ENCODE results near the gene SH2D1A.
"Not testable (repeated sequence)": the region's sequence is repeated elsewhere in the genome, so short reads cannot be mapped to it uniquely, and the experiment has no call there.

- TF ChIP-seq CTCF, POLR2A (IDR thresholded peaks at IDR 0.05): not testable (repeated sequence)
Measured at GRCh38 chrX:124408380-124408779, 62.0 kb downstream of the SH2D1A start.

Measured in vagina (tissue), 2 donors.